GM10266 (cell line): ENCODE results near the gene DNMT3B.
A peak's percentile ranks its signal among the peaks of the same experiment; 100 is the strongest.
"Not testable (repeated sequence)": the region's sequence is repeated elsewhere in the genome, so short reads cannot be mapped to it uniquely, and the experiment has no call there.

Experiments used
- DNase-seq: peaks from one replicate; pipeline ENCODE4 v3.0.0; 2012; ENCODE audit errors: extremely low spot score
- TF ChIP-seq, protein P1 (sequence below): IDR thresholded peaks from 2 replicates; pipeline ENCODE4 v1.5.1; 2012; ENCODE audit warnings: mild to moderate bottlenecking, low read depth; ENCODE audit not compliant: control insufficient read depth, insufficient read depth; ENCODE audit errors: missing control alignments

Gene DNMT3B

DNA sequence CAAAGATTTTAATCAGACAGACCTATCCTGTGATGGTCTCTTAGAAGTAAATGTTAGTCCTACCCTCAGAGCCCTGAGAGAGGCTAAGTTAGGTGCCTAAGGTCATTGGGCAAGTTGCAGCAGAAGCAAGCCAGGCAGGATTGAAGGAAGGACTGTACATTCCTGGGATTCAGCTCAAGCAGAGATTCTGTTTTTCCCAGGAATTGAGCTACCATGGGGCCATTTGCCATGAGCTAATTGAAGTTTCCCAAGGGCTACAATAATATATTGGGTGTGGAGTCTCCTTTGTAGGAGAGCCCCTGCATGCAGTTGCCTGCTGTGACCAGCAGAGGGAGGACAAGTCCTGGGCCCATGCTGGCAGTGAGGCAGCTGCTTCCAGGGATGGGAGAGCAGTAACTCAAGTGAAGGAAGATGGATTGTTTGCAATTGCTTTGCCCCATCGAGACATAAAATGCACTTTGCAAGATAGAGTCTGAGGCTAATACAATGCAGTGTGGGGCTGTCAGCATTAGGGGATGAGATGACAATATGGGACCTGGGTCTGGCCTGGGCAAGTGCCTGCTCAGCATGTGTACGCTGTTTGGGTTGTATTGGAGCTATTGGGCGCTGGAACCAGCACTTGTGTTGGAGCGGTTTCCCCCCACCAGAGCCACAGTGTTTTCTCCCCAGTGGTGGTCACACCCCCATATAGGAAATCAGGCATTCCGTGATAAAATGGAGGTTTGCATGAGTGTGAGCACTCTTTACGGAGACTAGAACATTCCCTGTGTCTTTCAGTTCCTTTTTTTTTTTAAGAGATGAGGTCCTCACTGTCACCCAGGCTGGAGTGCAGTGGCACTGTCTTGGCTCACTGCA, 27.9 kb downstream of the DNMT3B start:
- DNase-seq = peak; percentile 82
- TF ChIP-seq, protein P1, sequence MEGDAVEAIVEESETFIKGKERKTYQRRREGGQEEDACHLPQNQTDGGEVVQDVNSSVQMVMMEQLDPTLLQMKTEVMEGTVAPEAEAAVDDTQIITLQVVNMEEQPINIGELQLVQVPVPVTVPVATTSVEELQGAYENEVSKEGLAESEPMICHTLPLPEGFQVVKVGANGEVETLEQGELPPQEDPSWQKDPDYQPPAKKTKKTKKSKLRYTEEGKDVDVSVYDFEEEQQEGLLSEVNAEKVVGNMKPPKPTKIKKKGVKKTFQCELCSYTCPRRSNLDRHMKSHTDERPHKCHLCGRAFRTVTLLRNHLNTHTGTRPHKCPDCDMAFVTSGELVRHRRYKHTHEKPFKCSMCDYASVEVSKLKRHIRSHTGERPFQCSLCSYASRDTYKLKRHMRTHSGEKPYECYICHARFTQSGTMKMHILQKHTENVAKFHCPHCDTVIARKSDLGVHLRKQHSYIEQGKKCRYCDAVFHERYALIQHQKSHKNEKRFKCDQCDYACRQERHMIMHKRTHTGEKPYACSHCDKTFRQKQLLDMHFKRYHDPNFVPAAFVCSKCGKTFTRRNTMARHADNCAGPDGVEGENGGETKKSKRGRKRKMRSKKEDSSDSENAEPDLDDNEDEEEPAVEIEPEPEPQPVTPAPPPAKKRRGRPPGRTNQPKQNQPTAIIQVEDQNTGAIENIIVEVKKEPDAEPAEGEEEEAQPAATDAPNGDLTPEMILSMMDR = peak; percentile 99

DNA sequence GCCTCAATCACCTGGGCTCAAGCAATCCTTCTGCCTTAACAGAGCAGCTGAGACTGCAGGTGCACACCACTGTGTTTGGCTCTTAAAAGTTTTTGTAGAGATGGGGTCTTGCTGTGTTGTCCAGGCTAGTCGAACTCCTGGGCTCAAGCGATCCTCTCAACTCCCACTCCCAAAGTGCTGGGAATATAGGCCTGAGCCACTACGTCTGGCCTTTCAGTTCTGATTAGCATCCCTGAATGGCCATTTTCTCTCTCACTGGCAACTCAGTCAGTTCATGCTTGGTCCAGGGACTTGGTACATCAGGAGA, 28.5 kb downstream of the DNMT3B start:
- TF ChIP-seq, protein P1 = no peak
- no peak for DNase-seq

DNA sequence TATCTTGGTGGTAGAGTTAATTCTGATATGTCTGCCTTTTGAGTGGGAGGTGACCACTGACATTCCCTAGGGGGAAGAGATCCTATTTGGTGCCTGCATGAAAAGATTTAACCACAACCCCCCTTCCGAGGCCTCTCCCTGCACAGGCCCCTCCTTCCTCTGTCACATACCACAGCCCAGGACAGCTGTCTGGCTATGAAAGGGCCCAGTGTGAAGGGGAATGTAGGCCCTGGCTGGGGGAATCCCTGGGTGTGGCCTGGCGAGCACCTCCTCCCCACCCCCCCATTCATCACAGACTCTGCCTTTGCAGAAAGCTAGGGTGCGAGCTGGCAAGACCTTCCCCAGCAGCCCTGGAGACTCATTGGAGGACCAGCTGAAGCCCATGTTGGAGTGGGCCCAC, 30.1 kb downstream of the DNMT3B start:
- peak; percentile 77 for DNase-seq
- TF ChIP-seq, protein P1 = no peak

DNA sequence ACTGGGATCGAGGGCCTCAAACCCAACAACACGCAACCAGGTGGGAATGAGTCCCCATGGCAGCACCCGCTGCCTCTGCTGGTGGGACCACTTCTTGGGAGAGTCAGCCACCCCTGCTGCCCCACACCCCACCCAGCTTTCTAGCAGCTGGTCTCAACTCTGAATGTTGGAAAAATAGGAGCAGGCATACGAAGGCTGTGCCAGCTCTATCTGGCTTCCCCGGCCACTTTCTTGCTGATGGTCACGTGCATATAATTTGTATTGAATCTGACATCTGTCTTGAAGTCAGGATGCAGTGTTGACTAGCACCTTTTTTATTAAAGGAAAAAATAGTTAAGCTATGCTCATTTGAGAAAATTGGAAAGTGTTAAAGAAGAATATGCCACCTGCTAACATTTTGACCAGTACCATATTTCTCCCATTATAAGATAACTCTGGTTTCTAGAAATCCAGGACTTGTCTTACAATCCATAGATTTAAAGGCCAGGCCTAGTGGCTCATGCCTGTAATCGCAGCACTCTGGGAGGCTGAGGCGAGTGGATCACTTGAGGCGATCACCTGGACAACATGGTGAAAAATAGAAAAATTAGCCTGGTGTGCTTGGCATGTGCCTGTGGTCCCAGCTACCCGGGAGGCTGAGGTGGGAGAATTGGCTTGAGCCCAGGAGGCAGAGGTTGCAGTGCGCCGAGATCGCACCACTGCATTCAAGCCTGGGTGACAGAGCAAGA, 30.7 kb downstream of the DNMT3B start:
- no peak for DNase-seq
- TF ChIP-seq, protein P1 = no peak

DNA sequence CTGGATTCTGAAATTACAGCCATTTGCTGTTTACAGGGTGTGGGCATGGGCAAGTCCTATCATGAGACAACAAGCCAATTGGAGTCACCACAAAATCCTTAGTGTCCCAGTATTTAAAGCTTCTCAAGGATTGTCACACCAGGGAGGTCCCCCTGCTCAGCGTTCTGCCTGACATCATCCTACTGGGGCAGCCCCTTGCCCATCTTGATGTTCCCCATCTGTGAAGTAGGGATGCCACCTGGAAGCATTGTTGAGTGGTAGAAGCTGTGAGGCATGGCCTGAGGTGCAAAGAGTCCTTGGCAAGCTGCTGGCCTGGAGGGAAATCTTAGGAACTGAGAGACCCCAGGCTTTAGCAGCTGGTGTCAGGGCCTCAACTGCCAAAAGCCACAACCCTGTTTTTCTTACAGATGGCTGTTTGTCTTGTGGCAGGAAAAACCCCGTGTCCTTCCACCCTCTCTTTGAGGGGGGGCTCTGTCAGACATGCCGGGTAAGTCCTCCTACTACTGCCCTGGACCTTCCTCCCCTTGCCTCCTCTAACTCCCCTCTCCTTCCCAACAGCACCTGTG, 34.3 kb downstream of the DNMT3B start:
- DNase-seq = no peak

DNA sequence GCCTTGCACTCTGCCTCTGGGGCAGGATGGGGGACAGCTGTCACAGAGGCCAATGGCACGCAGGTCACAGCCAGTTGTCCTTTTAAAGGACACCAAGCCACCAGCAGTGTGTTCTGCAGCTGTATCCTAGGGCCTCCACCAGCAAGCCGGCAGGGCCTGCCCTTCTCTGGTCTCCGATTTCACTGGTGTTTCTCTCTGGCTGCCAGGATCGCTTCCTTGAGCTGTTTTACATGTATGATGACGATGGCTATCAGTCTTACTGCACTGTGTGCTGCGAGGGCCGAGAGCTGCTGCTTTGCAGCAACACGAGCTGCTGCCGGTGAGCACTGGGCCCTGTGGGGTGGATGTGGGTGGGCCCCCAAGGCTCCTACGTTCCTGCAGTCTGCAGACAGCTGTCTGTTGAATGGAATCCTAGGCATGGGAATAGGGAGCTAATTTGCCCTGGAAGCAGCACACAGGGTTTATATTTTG, 34.8 kb downstream of the DNMT3B start:
- TF ChIP-seq, protein P1 = no peak
- DNase-seq = no peak

More for the DNA sequence above, 34.3 kb downstream of the DNMT3B start:
- TF ChIP-seq, protein P1 = no peak

DNA sequence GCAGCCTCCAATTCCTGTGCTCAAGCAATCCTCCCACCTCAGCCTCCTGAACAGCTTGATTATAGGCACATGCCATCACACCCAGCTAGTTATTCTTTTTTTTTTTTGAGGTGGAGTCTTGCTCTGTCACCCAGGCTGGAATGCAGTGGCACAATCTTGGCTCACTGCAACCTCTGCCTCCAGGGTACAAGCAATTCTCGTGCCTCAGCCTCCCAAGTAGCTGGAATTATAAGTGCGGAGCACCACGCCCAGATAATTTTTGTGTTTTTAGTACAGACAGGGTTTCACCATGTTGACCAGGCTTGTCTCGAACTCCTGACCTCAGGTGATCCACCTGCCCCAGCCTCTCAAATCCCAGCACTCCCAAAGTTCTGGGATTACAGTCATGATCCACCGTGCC, 35.4 kb downstream of the DNMT3B start:
- not testable (repeated sequence) for DNase-seq
